ENCODE measurements around the gene PABPN1L. TPM values are rescaled to one million over a fixed set of nuclear protein-coding genes. Genes with fewer than 3 reads are reported as not detected.

Gene PABPN1L
- total and polyA plus RNA-seq, 2 donors (not counting 3 experiments of a cell fraction or from before 2014, with no cell fraction given): not detected

- no peak overlapping the region for H3K4me2 ChIP-seq (ENCODE audit: insufficient read depth, low read length)
Observed at GRCh38 chr16:88884569-88885271, 18.3 kb upstream of the PABPN1L start.

More at GRCh38 chr16:88884569-88885271, 18.3 kb upstream of the PABPN1L start:
- no peak for TF ChIP-seq CTCF (IDR thresholded peaks at IDR 0.05; ENCODE audit: extremely low read depth in 1 of 2, insufficient read depth in 1 of 2, low read depth in 1 of 2, low read length in 2 of 2)
- TF ChIP-seq EZH2 (IDR thresholded peaks at IDR 0.05; ENCODE audit: borderline replicate concordance, low read depth, low read length, severe bottlenecking): no peak
- no peak for TF ChIP-seq GATA2 (IDR thresholded peaks at IDR 0.05; ENCODE audit: insufficient read depth, insufficient read length, low read depth, low read length)
- Histone ChIP-seq H3K9me3 (replicated peaks; ENCODE audit: control insufficient read depth, insufficient read depth, low read length) (no peaks in the 10 kb centered on the region), H2AFZ (ENCODE audit: low read depth, low read length) (no peak overlapping the region), H4K20me1 (replicated peaks; ENCODE audit: control insufficient read depth, extremely low read depth, insufficient read depth, low read length) (no peaks in the 10 kb centered on the region), H3K36me3 (ENCODE audit: control insufficient read depth in 2 of 2, extremely low read depth in 1 of 2, insufficient read depth in 2 of 2, low read length in 2 of 2) (no peaks in the 10 kb centered on the region), H3K4me1 (ENCODE audit: control insufficient read depth, extremely low read depth, insufficient read depth, low read length) (no peaks in the 10 kb centered on the region), H3K27ac (ENCODE audit: insufficient read depth, low read depth, low read length) (no peak overlapping the region), H3K79me2 (ENCODE audit: control insufficient read depth, insufficient read depth, low read length) (no peaks in the 10 kb centered on the region), H3K27me3 (ENCODE audit: control insufficient read depth in 2 of 2, insufficient read depth in 2 of 2, low read length in 2 of 2) (no peaks in the 10 kb centered on the region), H3K9me1 (replicated peaks; ENCODE audit: control insufficient read depth, extremely low read depth, insufficient read depth, low read length) (no peaks in the 10 kb centered on the region), H3K9ac (replicated peaks; ENCODE audit: extremely low read depth, insufficient read depth, low read length) (no peak overlapping the region), H3K4me3 (replicated peaks in 1 of 3; ENCODE audit: insufficient read depth in 1 of 3, low read depth in 1 of 3, low read length in 3 of 3) (no peak overlapping the region)
- dilution Hi-C loops (cut with MboI; ENCODE audit: extremely low pct_ligation_motif_present, low sequenced_read_pairs) (no loop called here), intact Hi-C loops (cut with micrococcal nuclease) (no loop called here)
- CTCF ChIA-PET: no interaction called here
- BruUV-seq (replicated peaks): no TSS peak
- FAIRE-seq: no peak
- POLR2A ChIA-PET: no interaction called here
- no peak for DNase-seq (ENCODE audit: low read depth, low spot score)

Measured in endothelial cell of umbilical vein (primary cell).